ENCODE data around the gene OSBP2. TPM values are rescaled to one million over a fixed set of nuclear protein-coding genes. Genes with fewer than 3 reads are reported as not detected.

OSBP2 gene
- total RNA-seq, 1 donor from 2014 or later = 0.58 TPM

DNA sequence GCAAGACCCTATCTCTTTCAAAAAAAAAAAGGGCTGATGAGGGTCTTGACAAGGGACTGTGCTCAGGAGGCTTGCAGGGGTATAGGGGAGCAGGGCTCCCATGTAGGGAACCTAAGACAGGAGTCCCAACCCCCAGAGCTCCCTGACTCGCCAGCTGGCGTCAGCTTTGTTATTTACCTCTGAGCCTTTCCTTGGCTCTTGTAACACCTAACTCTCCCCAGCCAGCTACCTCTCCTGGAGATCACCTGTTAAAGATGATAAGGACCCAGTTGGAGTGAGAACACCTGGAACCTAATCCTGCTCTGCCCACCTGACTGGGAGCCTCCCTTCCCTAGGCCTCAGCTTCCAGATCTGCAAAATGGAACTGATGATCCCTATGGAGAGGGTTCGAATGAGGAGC lies 45.8 kb upstream of the OSBP2 start:
- no peak overlapping the region for H3K27ac ChIP-seq
- no peak overlapping the region for H2AFZ ChIP-seq (replicated peaks)
- Mint-ChIP-seq H3K9me3 (peaks cover 8% of the 10 kb centered on the region), H3K36me3 (no peaks in the 10 kb centered on the region), H3K4me1 (peaks cover 15% of the 10 kb centered on the region), H3K4me3 (no peak overlapping the region), H3K27ac (peak overlapping the region; percentile 33), H3K27me3 (ENCODE audit: insufficient read depth, low read depth) (peaks cover 3% of the 10 kb centered on the region)
- H3K4me1 ChIP-seq = peaks cover 9% of the 10 kb centered on the region
- no peaks in the 10 kb centered on the region for H3K9me3 ChIP-seq (ENCODE audit: low read depth)
- H3K79me2 ChIP-seq (ENCODE audit: low read depth) = no peaks in the 10 kb centered on the region
- H3K36me3 ChIP-seq = no peaks in the 10 kb centered on the region
- no peak overlapping the region for H3K9ac ChIP-seq
- no peaks in the 10 kb centered on the region for H4K20me1 ChIP-seq (ENCODE audit: low read depth)
- no peak for TF ChIP-seq EZH2 (IDR thresholded peaks at IDR 0.05)
- TF ChIP-seq, protein P1, sequence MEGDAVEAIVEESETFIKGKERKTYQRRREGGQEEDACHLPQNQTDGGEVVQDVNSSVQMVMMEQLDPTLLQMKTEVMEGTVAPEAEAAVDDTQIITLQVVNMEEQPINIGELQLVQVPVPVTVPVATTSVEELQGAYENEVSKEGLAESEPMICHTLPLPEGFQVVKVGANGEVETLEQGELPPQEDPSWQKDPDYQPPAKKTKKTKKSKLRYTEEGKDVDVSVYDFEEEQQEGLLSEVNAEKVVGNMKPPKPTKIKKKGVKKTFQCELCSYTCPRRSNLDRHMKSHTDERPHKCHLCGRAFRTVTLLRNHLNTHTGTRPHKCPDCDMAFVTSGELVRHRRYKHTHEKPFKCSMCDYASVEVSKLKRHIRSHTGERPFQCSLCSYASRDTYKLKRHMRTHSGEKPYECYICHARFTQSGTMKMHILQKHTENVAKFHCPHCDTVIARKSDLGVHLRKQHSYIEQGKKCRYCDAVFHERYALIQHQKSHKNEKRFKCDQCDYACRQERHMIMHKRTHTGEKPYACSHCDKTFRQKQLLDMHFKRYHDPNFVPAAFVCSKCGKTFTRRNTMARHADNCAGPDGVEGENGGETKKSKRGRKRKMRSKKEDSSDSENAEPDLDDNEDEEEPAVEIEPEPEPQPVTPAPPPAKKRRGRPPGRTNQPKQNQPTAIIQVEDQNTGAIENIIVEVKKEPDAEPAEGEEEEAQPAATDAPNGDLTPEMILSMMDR (IDR thresholded peaks at IDR 0.05) = no peak
- TF ChIP-seq EZH2phosphoT487 (IDR thresholded peaks at IDR 0.05) = no peak
- no peaks in the 10 kb centered on the region for H3F3A ChIP-seq (ENCODE audit: low read depth)
- H3K4me2 ChIP-seq = no peak overlapping the region
- DNase-seq (ENCODE audit: low spot score) = no peak
- H3K4me3 ChIP-seq = no peak overlapping the region
- no peaks in the 10 kb centered on the region for H3K27me3 ChIP-seq

GRCh38 chr22:30649430-30650007 lies 45.2 kb upstream of the OSBP2 start:
- Histone ChIP-seq H3K9ac (no peak overlapping the region), H3K4me1 (peaks cover 9% of the 10 kb centered on the region), H4K20me1 (ENCODE audit: low read depth) (no peaks in the 10 kb centered on the region), H3K4me3 (no peak overlapping the region), H3K27ac (no peak overlapping the region), H3K4me2 (no peak overlapping the region), H3K36me3 (no peaks in the 10 kb centered on the region), H2AFZ (replicated peaks) (no peak overlapping the region), H3F3A (ENCODE audit: low read depth) (no peaks in the 10 kb centered on the region), H3K9me3 (ENCODE audit: low read depth) (no peaks in the 10 kb centered on the region), H3K79me2 (ENCODE audit: low read depth) (no peaks in the 10 kb centered on the region), H3K27me3 (no peaks in the 10 kb centered on the region)
- DNase-seq (ENCODE audit: low spot score) = no peak
- Mint-ChIP-seq H3K27me3 (ENCODE audit: insufficient read depth, low read depth) (peaks cover 3% of the 10 kb centered on the region), H3K9me3 (peaks cover 8% of the 10 kb centered on the region), H3K4me1 (peaks cover 15% of the 10 kb centered on the region), H3K4me3 (no peak overlapping the region), H3K27ac (no peak overlapping the region), H3K36me3 (peaks cover 2% of the 10 kb centered on the region)
- TF ChIP-seq EZH2 (IDR thresholded peaks at IDR 0.05) (no peak), EZH2phosphoT487 (IDR thresholded peaks at IDR 0.05) (no peak)
- TF ChIP-seq, protein P1 (IDR thresholded peaks at IDR 0.05) = no peak

DNA sequence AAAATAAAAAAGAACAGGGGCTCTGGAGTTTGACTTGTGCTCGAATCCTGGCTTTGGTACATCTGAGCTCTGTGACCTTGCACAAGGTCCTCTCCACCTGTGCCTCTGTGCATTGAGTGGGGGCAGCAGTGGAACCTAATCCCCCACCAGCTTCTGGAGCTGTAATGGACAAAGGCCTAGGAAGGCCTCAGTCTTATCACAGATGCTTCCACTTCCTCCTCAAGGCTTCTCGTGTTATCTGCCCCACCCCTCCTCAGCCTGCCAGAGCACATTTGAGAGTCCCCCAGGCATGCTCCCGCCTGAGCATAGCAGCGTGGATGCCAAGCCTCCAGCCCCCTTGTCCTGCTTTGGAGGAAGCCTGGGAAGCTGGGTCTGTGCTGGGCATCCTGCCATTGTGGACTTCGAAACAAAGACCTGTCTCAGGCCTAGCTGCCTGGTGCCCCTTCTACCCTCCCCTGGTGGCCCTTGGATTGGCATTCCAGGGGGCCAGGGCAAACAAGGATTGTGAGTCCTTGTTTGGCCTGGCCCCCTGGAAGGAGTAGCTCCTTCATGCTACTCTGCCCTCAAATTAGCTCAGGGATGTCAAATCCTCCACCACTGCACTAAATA lies 44.1 kb upstream of the OSBP2 start:
- Histone ChIP-seq H3F3A (ENCODE audit: low read depth) (no peaks in the 10 kb centered on the region), H3K4me2 (no peak overlapping the region), H3K4me1 (peaks cover 9% of the 10 kb centered on the region), H2AFZ (replicated peaks) (no peak overlapping the region), H3K27me3 (no peaks in the 10 kb centered on the region), H3K4me3 (no peak overlapping the region), H4K20me1 (ENCODE audit: low read depth) (no peaks in the 10 kb centered on the region), H3K9me3 (ENCODE audit: low read depth) (no peaks in the 10 kb centered on the region), H3K36me3 (no peaks in the 10 kb centered on the region), H3K79me2 (ENCODE audit: low read depth) (no peaks in the 10 kb centered on the region), H3K9ac (no peak overlapping the region), H3K27ac (no peak overlapping the region)
- H3K27me3 Mint-ChIP-seq (ENCODE audit: insufficient read depth, low read depth) = peaks cover 3% of the 10 kb centered on the region
- TF ChIP-seq EZH2 (IDR thresholded peaks at IDR 0.05) = no peak
- no peak for TF ChIP-seq EZH2phosphoT487 (IDR thresholded peaks at IDR 0.05)
- TF ChIP-seq, protein P1 (IDR thresholded peaks at IDR 0.05) = no peak
- no peak for DNase-seq (ENCODE audit: low spot score)
- no peak overlapping the region for H3K4me3 Mint-ChIP-seq
- peaks cover 4% of the 10 kb centered on the region for H3K36me3 Mint-ChIP-seq
- H3K4me1 Mint-ChIP-seq = peaks cover 20% of the 10 kb centered on the region
- H3K9me3 Mint-ChIP-seq = peaks cover 10% of the 10 kb centered on the region
- no peak overlapping the region for H3K27ac Mint-ChIP-seq

All from neural progenitor cell (in vitro differentiated cells).